MV-4-11 (cell line): ENCODE data around the gene SMCO3.
"Not testable (repeated sequence)": the region's sequence is repeated elsewhere in the genome, so short reads cannot be mapped to it uniquely, and the experiment has no call there.

Experiments
- DNase-seq: peaks from one replicate; lab custom pipeline; 2025; lab: John Stamatoyannopoulos, UW

Gene SMCO3

DNA sequence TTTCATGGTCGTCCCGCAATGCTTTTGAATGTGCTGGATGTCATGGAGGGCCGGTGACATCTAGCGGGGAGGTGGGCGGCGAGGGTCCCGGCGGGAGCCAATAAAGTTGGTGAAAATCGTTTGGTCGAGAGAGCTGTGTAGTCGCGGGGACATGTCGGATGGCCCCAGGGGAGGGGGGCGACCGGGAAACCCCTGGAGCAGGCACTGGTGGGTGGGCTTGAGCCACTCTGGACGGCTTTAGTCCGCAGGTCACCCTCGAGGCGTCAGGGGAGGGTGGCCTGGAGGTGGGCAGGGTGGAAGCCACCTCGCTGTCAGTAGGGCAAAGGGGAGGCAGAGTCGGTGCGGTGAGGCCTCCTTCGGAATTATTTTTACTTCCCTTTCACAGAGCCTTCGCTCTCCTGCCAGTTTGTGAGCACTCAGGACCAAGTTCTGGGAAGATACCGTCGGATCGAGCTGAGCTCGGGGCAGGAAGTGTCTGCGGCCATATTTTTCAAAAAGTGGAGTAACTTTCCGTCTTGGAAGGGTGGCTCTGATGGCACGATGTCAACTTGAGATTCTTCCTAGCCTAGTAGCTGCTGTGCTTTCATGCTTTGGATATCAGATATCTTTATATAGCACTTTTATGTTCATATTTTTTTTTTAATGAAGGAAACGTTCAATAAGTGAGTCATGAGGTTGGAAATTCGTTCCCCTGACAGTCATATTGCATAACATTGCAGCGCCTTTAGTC lies 38.9 kb downstream of the SMCO3 start:
- DNase-seq, result peak; percentile 59

DNA sequence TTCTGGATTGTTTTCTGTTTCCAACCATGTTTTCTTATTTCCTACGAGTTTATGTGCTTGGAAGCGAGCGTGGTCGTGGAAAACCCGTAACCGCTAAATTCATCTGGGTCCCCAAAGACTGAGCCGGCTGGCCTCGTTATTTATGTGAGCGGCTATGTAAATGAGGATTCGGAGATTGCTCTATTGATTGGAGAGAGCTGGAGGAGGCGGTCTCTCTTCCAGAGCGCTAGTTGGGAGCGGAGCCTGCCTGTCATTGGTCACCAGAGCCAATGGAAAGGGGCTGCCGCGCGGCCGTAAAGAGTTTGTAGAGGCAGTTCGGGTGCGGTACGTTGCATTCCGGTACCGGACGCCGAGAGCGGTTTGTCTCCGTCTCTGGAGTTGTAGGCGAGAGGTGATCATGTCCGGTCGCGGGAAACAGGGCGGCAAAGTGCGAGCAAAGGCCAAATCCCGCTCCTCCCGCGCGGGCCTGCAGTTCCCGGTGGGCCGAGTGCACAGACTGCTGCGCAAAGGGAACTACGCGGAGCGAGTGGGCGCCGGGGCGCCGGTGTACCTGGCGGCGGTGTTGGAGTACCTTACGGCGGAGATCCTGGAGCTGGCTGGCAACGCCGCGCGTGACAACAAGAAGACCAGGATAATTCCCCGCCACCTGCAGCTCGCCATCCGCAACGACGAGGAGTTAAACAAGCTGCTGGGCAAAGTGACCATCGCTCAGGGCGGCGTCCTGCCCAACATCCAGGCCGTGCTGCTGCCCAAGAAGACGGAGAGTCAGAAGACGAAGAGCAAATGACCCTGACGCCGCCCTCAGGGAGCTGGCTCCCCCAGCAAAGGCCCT lies 39.7 kb downstream of the SMCO3 start:
- peak; percentile 92 for DNase-seq

DNA sequence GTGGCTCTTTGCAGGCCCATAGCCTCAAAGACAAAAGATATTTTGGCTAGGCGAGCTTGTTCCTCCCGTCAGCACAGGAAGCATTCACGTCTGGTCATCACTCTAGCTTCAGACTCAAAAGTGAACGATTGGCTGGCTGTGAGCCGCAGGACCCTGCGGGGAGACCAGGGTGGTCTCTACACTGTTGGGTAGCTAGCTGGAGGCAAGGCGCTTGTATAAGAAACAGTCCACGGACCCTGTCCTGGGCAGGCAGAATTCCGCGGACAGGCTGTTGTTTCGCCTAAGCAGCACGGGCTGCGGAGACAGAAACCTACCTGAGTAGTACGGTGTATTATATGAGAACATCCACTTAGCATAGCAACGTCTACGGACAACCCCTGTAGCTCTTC lies 40.3 kb downstream of the SMCO3 start:
- DNase-seq, result no peak

DNA sequence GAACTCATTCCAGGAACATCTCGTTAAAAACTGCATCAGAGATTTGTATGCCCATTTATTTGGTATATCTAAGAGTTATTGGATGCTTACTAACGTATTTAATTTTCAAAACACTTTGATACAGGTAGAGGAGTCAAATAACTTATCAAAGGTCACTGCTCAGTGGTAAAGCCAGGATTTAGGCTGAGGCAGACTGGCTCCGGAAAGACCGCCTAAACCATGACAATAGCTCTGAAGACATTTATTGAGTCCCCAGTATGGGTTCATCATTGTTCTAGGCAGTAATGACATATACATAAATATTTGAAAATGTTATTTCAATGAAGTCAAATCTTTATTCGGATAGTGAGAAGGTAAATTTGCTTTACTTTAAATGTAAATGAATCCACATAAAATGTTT lies 41.0 kb downstream of the SMCO3 start:
- DNase-seq, result no peak

DNA sequence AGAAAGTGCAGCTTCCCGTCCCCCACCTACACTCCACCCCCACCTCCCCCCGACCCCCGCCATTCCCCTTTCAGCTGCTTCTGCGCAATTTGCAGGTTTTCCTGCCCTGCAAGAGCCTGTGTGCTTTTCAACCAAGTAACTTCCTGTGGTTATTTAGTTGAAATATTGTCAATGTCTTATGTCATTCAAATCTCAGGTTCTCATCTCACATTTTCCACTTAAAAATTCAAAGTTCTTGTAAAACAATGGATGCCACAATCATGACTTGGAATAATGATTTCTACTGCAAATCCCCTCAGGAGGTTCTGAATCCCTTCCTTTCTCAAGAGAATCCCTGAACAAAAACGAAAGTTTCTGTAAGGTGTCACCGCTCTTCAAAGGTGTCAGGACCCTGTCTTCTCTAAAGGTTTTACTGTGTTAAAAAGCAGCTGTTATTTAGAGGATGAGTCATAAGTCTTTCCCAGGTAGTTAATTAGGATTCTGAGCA lies 42.3 kb downstream of the SMCO3 start:
- no peak for DNase-seq

DNA sequence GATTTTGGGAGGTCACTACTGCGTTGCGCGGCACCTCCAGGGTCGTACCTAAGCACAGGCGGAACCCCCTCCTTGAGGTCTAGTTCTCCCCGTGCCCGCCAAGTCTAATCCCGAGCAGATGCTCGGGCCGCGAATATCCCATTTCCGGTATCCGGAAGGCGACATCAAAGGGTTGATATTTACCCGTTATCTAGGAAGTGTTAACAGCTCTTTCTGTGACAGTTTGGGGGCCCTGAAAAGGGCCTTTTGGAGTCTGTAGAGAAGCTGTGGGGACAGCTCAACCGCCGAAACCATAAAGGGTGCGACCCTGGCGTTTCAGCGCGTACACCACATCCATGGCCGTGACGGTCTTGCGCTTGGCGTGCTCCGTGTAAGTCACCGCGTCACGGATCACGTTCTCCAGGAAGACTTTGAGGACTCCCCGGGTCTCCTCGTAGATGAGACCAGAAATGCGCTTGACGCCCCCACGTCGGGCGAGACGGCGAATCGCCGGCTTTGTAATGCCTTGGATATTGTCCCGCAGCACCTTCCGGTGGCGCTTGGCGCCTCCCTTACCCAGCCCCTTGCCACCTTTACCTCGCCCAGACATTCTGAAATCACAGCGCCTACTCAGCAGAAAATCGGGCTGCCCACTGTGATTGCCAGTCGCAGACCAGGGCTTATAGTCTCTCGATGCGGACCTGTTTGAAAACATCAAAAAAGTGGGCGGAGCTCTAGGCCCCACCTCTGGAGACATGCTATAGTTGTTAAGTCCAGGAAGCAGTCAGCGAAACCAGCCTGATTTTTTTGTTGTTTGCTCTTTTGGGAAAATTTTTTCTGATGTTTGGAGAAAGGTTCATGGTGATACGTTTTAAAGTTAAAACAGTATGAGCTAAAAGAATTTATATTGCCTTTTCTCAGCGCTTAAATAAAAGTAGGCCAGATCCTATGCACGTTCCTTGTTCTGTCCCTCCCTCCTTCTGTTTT lies 43.2 kb downstream of the SMCO3 start:
- peak; percentile 92 for DNase-seq

DNA sequence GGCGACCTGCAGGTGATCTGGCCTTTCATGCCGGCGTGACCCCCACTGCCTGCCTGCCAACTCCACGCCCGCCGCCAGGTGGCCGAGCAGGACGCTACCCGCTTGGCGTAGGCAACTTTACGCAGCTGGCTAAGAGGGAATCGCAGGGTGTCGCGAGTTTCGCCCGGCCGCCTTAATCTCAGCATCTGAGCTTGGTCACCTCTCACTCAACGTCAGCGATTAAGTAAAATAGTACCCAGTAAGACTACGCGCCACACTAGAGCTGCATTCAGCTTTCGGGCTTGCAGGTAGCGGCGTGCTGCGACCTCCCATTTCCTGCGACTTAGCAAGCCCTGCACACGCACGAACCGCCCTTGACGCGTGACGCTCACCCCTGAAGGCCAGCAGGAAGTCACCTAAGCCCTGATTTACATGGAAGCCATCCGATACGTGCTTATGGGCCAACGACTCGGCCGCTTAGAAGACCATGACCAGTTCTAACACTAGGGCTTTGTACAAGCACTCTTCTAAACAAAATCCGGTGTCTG lies 44.0 kb downstream of the SMCO3 start:
- peak; percentile 79 for DNase-seq

DNA sequence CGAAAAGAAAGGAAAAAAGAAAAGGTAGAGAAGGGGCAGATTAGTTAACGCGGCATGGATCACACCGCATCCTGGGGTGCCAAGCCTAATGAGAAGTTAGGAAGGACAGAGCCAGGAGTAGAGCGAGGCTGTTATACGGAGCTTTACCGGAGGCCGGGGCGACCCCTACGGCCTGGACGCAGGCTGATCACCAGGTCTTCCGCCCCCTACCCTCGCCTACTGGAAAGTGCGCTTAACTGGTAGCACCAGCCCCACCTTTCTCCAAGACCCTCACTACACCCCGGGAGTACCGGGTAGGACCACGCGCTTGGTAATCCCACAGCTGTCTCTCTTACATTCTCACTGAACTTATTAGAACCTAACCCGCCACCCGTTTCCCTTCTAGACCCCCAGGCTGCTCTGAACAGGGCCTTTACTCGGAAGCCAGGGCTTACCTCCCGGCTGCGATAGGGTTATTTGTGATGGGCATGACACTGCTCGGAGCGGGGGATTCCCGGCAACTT lies 44.5 kb downstream of the SMCO3 start:
- DNase-seq, result no peak

DNA sequence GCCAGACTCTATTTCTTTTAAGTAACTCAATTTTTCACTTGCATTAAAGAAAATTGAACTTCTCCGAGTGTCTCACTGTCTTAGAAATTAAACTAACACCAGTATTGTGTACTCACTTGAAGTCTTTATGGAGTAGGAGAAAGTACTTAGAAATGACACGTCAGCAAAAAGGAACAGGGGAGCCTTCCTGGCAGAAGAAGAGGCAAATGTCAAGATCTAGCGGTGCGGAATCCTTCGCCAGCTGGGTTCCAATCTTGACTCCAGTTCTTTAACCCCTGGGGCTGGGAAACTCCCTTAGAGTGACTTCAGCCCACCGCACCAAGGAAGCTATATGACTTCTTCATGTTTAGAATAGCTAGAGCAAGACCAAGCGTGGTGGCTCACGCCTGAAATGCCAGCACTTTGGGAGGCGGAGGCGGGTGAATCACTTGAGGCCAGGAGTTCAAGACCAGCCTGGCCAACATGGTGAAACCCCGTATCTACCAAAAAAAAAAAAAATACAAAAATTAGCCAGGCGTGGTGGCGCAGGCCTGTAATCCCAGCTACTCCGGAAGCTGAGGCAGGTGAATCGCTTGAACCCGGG lies 45.1 kb downstream of the SMCO3 start:
- no peak for DNase-seq

DNA sequence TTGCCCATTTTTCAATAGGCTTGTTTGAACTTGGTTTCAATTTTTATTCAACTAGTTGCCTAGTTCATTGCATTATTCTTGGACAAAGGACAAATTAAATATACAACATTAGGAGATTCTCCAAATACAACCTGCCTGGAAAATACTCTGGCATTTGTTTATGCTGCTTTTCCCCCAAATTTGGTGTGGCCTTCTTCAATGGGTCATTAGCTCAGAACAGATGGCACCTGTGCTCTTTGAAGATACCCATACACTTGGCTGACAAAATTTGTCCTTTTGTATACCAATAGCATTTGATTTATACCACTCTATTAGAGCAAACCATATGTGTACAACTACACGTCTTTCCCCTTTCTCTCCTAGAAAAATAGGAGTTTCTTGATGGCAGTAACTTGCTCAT lies 46.4 kb downstream of the SMCO3 start:
- no peak for DNase-seq

DNA sequence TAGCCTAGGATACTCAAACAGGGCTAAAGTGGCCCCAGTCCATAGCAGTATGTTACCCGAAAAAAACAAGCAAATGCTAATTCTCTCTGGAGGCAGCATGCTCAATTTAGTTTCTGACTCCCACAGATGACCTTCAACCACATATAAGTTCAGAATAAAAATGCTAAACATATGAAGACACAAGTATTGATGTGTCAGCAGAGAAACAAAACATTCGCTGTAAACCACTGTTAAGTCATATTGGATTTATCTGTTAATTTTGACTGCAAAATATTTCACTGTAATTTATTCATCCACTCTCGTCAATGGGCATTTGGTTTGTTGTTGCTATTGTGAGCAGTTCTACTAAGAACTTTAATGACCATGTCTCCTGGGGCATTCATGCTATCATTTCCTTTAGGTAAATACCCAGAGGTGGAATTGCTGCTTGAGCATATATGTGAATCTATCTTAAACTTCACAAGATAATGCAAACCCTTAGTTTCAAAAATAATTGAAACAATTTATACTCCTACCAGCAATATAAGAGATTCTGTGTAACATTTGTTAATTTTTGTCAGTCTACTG lies 47.2 kb downstream of the SMCO3 start:
- no peak for DNase-seq

DNA sequence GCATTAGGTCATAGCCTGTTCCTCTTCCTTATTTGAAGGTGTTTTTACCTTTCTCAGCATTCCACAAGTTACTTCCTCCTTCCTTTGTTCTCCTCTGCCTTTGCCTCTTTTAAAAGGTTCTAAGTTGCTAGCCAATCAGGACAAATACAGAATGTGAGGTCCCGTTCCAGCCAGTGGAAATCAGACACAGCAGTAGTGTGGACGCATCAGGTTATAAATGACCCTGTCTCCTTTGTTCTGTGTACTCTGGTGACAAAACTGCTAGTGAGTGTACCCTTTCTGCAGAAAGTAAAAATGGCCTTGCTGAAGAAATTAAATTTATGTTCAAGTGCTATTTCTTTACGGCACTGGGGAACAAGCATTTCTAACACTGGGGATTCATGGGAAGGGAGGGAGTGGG lies 48.0 kb downstream of the SMCO3 start:
- not testable (repeated sequence) for DNase-seq

DNA sequence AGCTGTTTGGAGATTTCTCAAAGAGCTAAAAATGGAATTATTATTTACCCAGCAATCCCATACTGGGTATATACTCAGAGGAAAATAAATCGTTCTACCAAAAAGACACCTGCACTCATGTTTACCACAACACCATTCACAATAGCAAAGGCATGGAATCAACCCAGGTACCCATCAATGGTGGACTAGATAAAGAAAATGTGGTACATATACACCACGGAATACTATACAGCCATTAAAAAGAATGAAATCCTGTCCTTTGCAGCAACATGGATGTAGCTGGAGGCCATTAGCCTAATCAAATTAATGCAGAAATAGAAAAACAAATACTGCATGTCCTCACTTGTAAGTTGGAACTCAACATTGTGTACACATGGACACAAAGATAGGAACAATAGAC lies 48.6 kb downstream of the SMCO3 start:
- no peak for DNase-seq

DNA sequence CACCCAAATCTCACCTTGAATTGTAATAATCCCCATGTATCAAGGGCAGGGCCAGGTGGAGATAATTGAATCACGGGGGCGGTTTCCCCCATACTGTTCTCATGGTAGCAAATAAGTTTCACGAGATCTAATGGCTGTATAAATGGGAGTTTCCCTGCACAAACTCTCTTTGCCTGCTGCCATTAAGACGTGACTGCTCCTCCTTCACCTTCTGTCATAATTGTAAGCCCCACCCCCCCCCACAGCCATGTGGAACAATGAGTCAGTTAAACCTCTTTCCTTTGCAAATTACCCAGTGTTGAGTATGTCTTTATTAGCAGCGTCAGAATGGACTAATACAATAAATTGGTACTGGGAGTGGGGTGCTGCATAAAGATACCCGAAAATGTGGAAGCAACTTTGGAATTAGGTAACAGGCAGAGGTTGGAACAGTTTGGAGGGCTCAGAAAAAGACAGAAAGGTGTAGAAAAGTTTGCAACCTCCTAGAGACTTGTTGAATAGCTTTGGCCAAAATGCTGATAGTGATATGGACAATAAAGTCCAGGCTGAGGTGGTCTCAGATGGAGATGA lies 54.2 kb downstream of the SMCO3 start:
- not testable (repeated sequence) for DNase-seq

DNA sequence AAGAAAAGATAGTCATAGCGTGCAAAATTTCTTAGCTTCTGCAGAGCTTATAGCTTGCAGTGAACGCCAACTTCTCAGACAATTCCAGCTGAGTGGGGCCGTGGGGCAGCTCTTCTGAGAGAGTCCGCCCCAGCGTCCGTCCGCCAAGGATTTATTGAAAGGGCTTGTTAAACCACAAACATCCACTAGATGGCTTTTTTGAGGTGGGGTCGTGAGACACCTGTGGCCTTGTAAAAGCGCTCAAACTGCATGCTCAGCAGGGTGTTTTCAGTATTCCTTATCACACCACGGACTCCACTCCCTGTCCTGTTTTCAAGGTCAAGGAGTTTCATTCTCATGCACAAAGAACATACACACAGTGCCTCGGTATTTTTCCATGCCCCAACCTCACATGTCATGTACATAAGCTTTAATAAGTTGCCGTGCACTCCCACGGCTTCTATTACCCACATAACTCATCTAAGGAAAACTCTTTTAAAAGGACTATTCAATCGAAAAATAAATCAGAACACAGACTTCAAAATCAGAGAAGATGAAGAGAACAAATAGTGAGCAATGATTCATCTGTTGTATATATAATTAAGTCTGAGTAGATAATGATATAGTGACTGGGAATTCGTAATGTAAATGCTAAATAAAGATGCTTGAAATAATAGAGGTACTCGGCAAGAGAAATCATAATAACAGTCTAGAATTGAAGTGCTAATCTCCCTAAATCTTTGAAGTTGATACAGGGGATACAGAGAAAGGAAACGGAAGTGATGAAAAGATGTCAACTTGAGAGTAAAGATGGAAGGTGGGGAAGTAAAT lies 57.4 kb downstream of the SMCO3 start:
- DNase-seq, result no peak
